H9 (cell line): ENCODE measurements around the gene PRSS22. TPM values are rescaled to one million over a fixed set of nuclear protein-coding genes. Genes with fewer than 3 reads are reported as not detected.
A peak's percentile ranks its signal among the peaks of the same experiment; 100 is the strongest.
"Not testable (repeated sequence)": the region's sequence is repeated elsewhere in the genome, so short reads cannot be mapped to it uniquely, and the experiment has no call there.

ENCODE experiments used
- DNase-seq: peaks from one replicate; pipeline ENCODE4 v3.0.0-alpha.2; 2017
- H2AFZ ChIP-seq: one replicate; pipeline ENCODE4 v1.6.1; 2013; ENCODE audit warnings: mild to moderate bottlenecking, low read length, control low read depth, moderate library complexity
- H2AK5ac ChIP-seq: 2 replicates; pipeline ENCODE4 v1.6.1; 2013; ENCODE audit warnings: low read length, control low read depth, mixed read lengths; ENCODE audit not compliant: insufficient read length
- H2BK120ac ChIP-seq: one replicate; pipeline ENCODE4 v1.6.1; 2013; ENCODE audit warnings: low read depth, mild to moderate bottlenecking, low read length, control low read depth, inconsistent platforms; ENCODE audit not compliant: poor library complexity, severe bottlenecking
- H2BK12ac ChIP-seq: 2 replicates; pipeline ENCODE4 v1.6.1; 2013; ENCODE audit warnings: low read length, control low read depth, mixed read lengths, low read depth; ENCODE audit not compliant: insufficient read length
- H2BK15ac ChIP-seq: 2 replicates; pipeline ENCODE4 v1.6.1; 2013; ENCODE audit warnings: low read depth, low read length, control low read depth
- H2BK20ac ChIP-seq: one replicate; pipeline ENCODE4 v1.6.1; 2013; ENCODE audit warnings: low read depth, mild to moderate bottlenecking, low read length, control low read depth, inconsistent platforms; ENCODE audit not compliant: poor library complexity, severe bottlenecking
- H2BK5ac ChIP-seq: 2 replicates; pipeline ENCODE4 v1.6.1; 2013; ENCODE audit warnings: low read length, control low read depth, mixed read lengths; ENCODE audit not compliant: insufficient read length
- H3K14ac ChIP-seq: 2 replicates; pipeline ENCODE4 v1.6.1; 2013; ENCODE audit warnings: low read length, control low read depth; ENCODE audit not compliant: insufficient read depth
- H3K18ac ChIP-seq: 2 replicates; pipeline ENCODE4 v1.6.1; 2013; ENCODE audit warnings: low read depth, mild to moderate bottlenecking, mixed read lengths, low read length, control low read depth; ENCODE audit not compliant: insufficient read length
- H3K23ac ChIP-seq: 2 replicates; pipeline ENCODE4 v1.6.1; 2013; ENCODE audit warnings: low read length, control low read depth, mixed read lengths, low read depth; ENCODE audit not compliant: insufficient read length
- H3K23me2 ChIP-seq: 2 replicates; pipeline ENCODE4 v1.6.1; 2013; ENCODE audit warnings: low read depth, mild to moderate bottlenecking, mixed read lengths, low read length, control low read depth; ENCODE audit not compliant: insufficient read length, poor library complexity, severe bottlenecking
- H3K27ac ChIP-seq: 2 replicates; pipeline ENCODE4 v1.5.1; 2013; ENCODE audit warnings: low read length, control low read depth, mixed read lengths, low read depth; ENCODE audit not compliant: insufficient read length
- H3K27me3 ChIP-seq: 2 replicates; pipeline ENCODE4 v1.6.1; 2013; ENCODE audit warnings: low read length, control low read depth, inconsistent platforms; ENCODE audit not compliant: insufficient read depth
- H3K4ac ChIP-seq: 2 replicates; pipeline ENCODE4 v1.6.1; 2013; ENCODE audit warnings: low read depth, mild to moderate bottlenecking, control low read depth, inconsistent platforms, low read length, moderate library complexity
- H3K4me1 ChIP-seq: 2 replicates; pipeline ENCODE4 v1.6.1; 2013; ENCODE audit warnings: low read length, control low read depth, inconsistent platforms; ENCODE audit not compliant: insufficient read depth
- H3K4me2 ChIP-seq: 2 replicates; pipeline ENCODE4 v1.6.1; 2013; ENCODE audit warnings: low read length, control low read depth, mixed read lengths; ENCODE audit not compliant: insufficient read length, insufficient read depth
- H3K56ac ChIP-seq: 2 replicates; pipeline ENCODE4 v1.6.1; 2013; ENCODE audit warnings: low read depth, mild to moderate bottlenecking, mixed read lengths, low read length, control low read depth; ENCODE audit not compliant: insufficient read length
- H3K79me1 ChIP-seq: 2 replicates; pipeline ENCODE4 v1.6.1; 2013; ENCODE audit warnings: low read depth, mild to moderate bottlenecking, moderate library complexity, low read length, control low read depth, inconsistent platforms; ENCODE audit not compliant: insufficient read depth, poor library complexity, severe bottlenecking
- H3K79me2 ChIP-seq: 2 replicates; pipeline ENCODE4 v1.6.1; 2013; ENCODE audit warnings: low read length, control low read depth, inconsistent platforms; ENCODE audit not compliant: insufficient read depth
- H3K9ac ChIP-seq: 2 replicates; pipeline ENCODE4 v1.6.1; 2013; ENCODE audit warnings: low read length, control low read depth, mixed read lengths; ENCODE audit not compliant: insufficient read length; ENCODE audit errors: extremely low read depth
- H3K9me3 ChIP-seq: one replicate; pipeline ENCODE4 v1.6.1; 2013; ENCODE audit warnings: low read depth, low read length, inconsistent platforms; ENCODE audit not compliant: control insufficient read depth
- H3T11ph ChIP-seq: one replicate; pipeline ENCODE4 v1.6.1; 2013; ENCODE audit warnings: mild to moderate bottlenecking, low read length, control low read depth, inconsistent platforms
- H4K20me1 ChIP-seq: one replicate; pipeline ENCODE4 v1.6.1; 2013; ENCODE audit not compliant: control insufficient read depth, insufficient read length, insufficient read depth
- H4K5ac ChIP-seq: 2 replicates; pipeline ENCODE4 v1.6.1; 2013; ENCODE audit warnings: low read depth, mild to moderate bottlenecking, mixed read lengths, low read length, control low read depth; ENCODE audit not compliant: insufficient read length
- H4K8ac ChIP-seq: replicated peaks from 2 replicates; pipeline ENCODE4 v1.6.1; 2013; ENCODE audit warnings: low read length, control low read depth, mixed read lengths, low read depth; ENCODE audit not compliant: insufficient read length
- H4K91ac ChIP-seq: 2 replicates; pipeline ENCODE4 v1.6.1; 2013; ENCODE audit warnings: low read depth, mild to moderate bottlenecking, moderate library complexity, mixed read lengths, low read length, control low read depth; ENCODE audit not compliant: insufficient read length
- H3K27ac Mint-ChIP-seq, 3 experiments: 2 replicates in 2 of 3; 3 replicates in 1 of 3; pipeline ENCODE4 v1.8.0; 2020 to 2021; ENCODE audit warnings: mixed read lengths in 3 of 3, mild to moderate bottlenecking in 1 of 3, moderate library complexity in 1 of 3
- H3K27me3 Mint-ChIP-seq: 2 replicates; pipeline ENCODE4 v1.8.0; 2021; ENCODE audit warnings: low read depth, mild to moderate bottlenecking, moderate library complexity, mixed read lengths
- H3K36me3 Mint-ChIP-seq, 3 experiments: 2 replicates in 2 of 3; 3 replicates in 1 of 3; pipeline ENCODE4 v1.8.0; 2020 to 2021; ENCODE audit warnings: low read depth in 3 of 3, mixed read lengths in 3 of 3; ENCODE audit not compliant: insufficient read depth in 1 of 3
- H3K4me1 Mint-ChIP-seq, 2 experiments: 2 replicates each; pipeline ENCODE4 v1.8.0; 2020; ENCODE audit warnings: mixed read lengths in 2 of 2
- H3K4me3 Mint-ChIP-seq, 2 experiments: 2 replicates in 1 of 2; 3 replicates in 1 of 2; pipeline ENCODE4 v1.8.0; 2020 to 2021; ENCODE audit warnings: mild to moderate bottlenecking in 2 of 2, mixed read lengths in 2 of 2, moderate library complexity in 1 of 2
- H3K9me3 Mint-ChIP-seq, 2 experiments: 2 replicates in 1 of 2; 3 replicates in 1 of 2; pipeline ENCODE4 v1.8.0; 2020; ENCODE audit warnings: mild to moderate bottlenecking in 2 of 2, mixed read lengths in 2 of 2, moderate library complexity in 1 of 2
- CTCF ChIP-seq: fragments of 200-600 bp; sonication (generic); conservative IDR thresholded peaks from 3 replicates; pipeline ENCODE4 v1.8.0; 2021; ENCODE audit warnings: antibody characterized with exemption, mild to moderate bottlenecking
- WGBS: extraction: QIAGEN DNeasy Blood & Tissue Kit; methylation state at CpG from one replicate; pipeline ENCODE4 v1.1.7; 2013; ENCODE audit warnings: missing lambda C conversion rate, low lambda C conversion rate, mixed read lengths; ENCODE audit not compliant: insufficient read length; ENCODE audit errors: extremely low coverage; 5-methylcytosine and 5-hydroxymethylcytosine counted together
- total RNA-seq: library from RNA; stranded (reverse); gene quantifications from 2 replicates; pipeline ENCODE4 v1.2.1, GENCODE V29; 2021

Gene PRSS22
- total RNA-seq, 1 experiment from 2014 or later: 1.9 TPM

GRCh38 chr16:2907084-2907753 is 49.2 kb upstream of the PRSS22 start:
- H3K27ac ChIP-seq, H2BK12ac ChIP-seq, H3K79me2 ChIP-seq, H3K36me3 Mint-ChIP-seq, H3K79me1 ChIP-seq, H3K56ac ChIP-seq, H4K91ac ChIP-seq, H3K4me1 ChIP-seq, H2AFZ ChIP-seq, H3K4me3 Mint-ChIP-seq, H3K9me3 ChIP-seq, H3K23ac ChIP-seq, H3K14ac ChIP-seq, H4K8ac ChIP-seq, H3K23me2 ChIP-seq, H2BK15ac ChIP-seq, H3K4me2 ChIP-seq, H2BK5ac ChIP-seq, H2AK5ac ChIP-seq, H2BK120ac ChIP-seq, H3K18ac ChIP-seq, H2BK20ac ChIP-seq, H3K27me3 ChIP-seq, H3K9ac ChIP-seq, H3T11ph ChIP-seq, H3K4ac ChIP-seq, H4K5ac ChIP-seq, H4K20me1 ChIP-seq: not testable (repeated sequence)
- H3K9me3 Mint-ChIP-seq: peaks cover 9 to 14% of the 10 kb centered on the region in 2 experiments
- peaks cover 10% of the 10 kb centered on the region for H3K27me3 Mint-ChIP-seq
- H3K4me1 Mint-ChIP-seq: peaks cover 10 to 17% of the 10 kb centered on the region in 2 experiments
- WGBS: no CpG with 5 or more reads among the region's 17 CpGs
- DNase-seq: peak; percentile 74
- peak overlapping the region in 1 of 3 experiments; percentile 35; a peak in 1 of 7 replicates for H3K27ac Mint-ChIP-seq
- peak; percentile 70 for TF ChIP-seq CTCF
